Measurements from ENCODE around the gene SLC38A6.

- no peak for TF ChIP-seq PCBP1 (IDR thresholded peaks at IDR 0.05; ENCODE audit: low read depth, low read length, poor library complexity, severe bottlenecking)
- no peak for TF ChIP-seq ATF2 (CRISPR knock-in tag; IDR thresholded peaks at IDR 0.05)
- no peak for TF ChIP-seq SP1 (CRISPR knock-in tag; IDR thresholded peaks at IDR 0.05)
- TF ChIP-seq NR2F6 (CRISPR knock-in tag; IDR thresholded peaks at IDR 0.05), result no peak
These were observed 82.4 kb downstream of the SLC38A6 start for GRCh38 chr14:61063461-61063860.

All from K562 (cell line).